ENCODE data around the gene ST6GAL2. TPM values are rescaled to one million over a fixed set of nuclear protein-coding genes. Genes with fewer than 3 reads are reported as not detected.

Gene ST6GAL2
- total RNA-seq, 1 donor from 2014 or later = 19.4 TPM

DNA sequence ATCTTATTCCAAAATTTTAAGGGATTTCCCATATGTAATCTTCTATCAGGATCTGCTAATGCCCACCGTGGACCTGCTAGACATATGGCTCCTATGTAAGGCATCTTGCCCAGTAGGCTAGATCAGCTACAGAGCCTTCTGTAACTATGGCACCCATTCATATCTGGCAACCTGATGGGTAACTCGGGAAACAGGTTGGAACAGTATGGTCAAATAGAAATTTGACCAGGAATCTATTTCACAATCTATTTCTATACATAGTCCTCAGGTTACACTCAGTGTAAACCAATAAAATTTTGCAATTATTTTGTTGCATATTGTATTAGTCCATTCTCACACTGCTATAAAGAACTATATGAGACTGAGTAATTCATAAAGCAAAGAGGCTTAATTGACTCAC lies 93.3 kb downstream of the ST6GAL2 start:
- no peaks in the 10 kb centered on the region for H3K27me3 Mint-ChIP-seq (ENCODE audit: low read depth)
- H3K4me3 Mint-ChIP-seq = no peak overlapping the region
- no peaks in the 10 kb centered on the region for H3K36me3 Mint-ChIP-seq
- peaks cover 14% of the 10 kb centered on the region for H3K9me3 Mint-ChIP-seq
- no peak for DNase-seq (ENCODE audit: low spot score in 2 of 2, unreplicated experiment in 2 of 2)
- H3K27ac Mint-ChIP-seq = no peak overlapping the region
- H3K4me1 Mint-ChIP-seq = no peaks in the 10 kb centered on the region
- TF ChIP-seq, protein P1, sequence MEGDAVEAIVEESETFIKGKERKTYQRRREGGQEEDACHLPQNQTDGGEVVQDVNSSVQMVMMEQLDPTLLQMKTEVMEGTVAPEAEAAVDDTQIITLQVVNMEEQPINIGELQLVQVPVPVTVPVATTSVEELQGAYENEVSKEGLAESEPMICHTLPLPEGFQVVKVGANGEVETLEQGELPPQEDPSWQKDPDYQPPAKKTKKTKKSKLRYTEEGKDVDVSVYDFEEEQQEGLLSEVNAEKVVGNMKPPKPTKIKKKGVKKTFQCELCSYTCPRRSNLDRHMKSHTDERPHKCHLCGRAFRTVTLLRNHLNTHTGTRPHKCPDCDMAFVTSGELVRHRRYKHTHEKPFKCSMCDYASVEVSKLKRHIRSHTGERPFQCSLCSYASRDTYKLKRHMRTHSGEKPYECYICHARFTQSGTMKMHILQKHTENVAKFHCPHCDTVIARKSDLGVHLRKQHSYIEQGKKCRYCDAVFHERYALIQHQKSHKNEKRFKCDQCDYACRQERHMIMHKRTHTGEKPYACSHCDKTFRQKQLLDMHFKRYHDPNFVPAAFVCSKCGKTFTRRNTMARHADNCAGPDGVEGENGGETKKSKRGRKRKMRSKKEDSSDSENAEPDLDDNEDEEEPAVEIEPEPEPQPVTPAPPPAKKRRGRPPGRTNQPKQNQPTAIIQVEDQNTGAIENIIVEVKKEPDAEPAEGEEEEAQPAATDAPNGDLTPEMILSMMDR (IDR thresholded peaks at IDR 0.05; ENCODE audit: unreplicated experiment) = no peak

DNA sequence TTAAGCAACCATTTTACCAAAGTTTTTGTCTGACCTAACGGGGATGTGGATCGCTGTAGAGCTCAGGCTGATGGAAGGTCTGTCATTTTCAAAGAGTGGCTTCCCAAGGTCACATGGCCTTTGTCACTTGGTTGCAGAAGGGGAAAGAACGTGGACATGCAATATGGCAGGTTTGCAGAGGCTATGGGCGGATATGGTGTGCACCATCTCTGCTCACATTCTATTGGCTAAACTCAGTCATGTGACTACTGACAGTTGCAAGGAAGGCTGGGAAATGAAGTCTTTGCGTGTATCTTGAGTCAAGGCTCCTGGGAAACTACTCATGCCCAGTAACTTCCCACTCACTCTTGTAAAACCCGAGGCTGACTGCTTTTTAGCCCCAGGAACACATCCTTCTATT lies 96.8 kb downstream of the ST6GAL2 start:
- H3K27ac Mint-ChIP-seq = no peak overlapping the region
- TF ChIP-seq, protein P1 (IDR thresholded peaks at IDR 0.05; ENCODE audit: unreplicated experiment) = no peak
- no peaks in the 10 kb centered on the region for H3K4me1 Mint-ChIP-seq
- DNase-seq (ENCODE audit: low spot score in 2 of 2, unreplicated experiment in 2 of 2) = no peak
- no peak overlapping the region for H3K4me3 Mint-ChIP-seq
- H3K36me3 Mint-ChIP-seq = no peaks in the 10 kb centered on the region
- H3K9me3 Mint-ChIP-seq = peaks cover 14% of the 10 kb centered on the region
- H3K27me3 Mint-ChIP-seq (ENCODE audit: low read depth) = no peaks in the 10 kb centered on the region

DNA sequence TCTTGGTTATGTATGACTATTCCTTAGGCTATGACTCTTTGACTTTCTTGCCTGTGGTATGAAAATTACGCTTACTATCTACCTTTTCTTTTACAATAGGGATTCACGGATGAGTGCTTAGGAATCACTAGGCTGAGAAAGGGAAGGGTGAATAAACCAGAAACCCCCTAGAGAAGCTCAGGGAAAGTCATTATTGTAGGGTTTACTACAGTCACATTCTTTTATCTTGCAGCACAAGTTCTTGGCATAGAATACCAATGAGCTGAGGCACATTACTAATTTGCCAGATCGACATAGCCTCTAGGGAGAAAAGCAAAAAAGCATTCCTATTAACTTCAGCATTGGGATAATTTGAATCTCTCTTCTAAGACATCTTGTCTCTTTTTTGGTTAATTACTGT lies 103.3 kb downstream of the ST6GAL2 start:
- DNase-seq (ENCODE audit: low spot score in 2 of 2, unreplicated experiment in 2 of 2) = no peak
- Mint-ChIP-seq H3K9me3 (peaks cover 12% of the 10 kb centered on the region), H3K27ac (no peak overlapping the region), H3K4me1 (no peaks in the 10 kb centered on the region), H3K4me3 (no peak overlapping the region), H3K36me3 (no peaks in the 10 kb centered on the region), H3K27me3 (ENCODE audit: low read depth) (peaks cover 1% of the 10 kb centered on the region)
- TF ChIP-seq, protein P1 (IDR thresholded peaks at IDR 0.05; ENCODE audit: unreplicated experiment) = no peak

- no peak overlapping the region for H3K27ac Mint-ChIP-seq
Observed at GRCh38 chr2:106781196-106781595, 104.8 kb downstream of the ST6GAL2 start.

DNA sequence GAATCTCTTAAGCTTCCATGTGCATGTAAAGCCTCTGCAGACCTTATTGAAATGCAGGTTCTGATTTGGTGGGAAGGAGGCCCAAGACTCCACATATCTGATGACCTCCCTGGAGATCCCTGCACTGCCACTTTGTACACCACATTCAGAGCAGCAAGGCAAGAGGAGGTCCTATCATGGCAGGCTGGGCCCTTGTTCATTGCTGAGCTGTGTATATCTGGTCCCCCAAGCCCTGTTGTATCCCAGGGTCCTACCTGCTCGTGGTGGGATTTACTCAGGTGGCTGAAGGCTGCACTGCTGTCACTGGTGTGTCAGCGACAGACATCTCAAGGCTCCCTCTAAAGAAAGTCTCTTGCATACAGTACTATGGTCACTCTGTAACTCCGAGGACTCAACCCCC lies 114.2 kb downstream of the ST6GAL2 start:
- peaks cover 3% of the 10 kb centered on the region for H3K9me3 Mint-ChIP-seq
- DNase-seq (ENCODE audit: low spot score in 2 of 2, unreplicated experiment in 2 of 2) = no peak
- H3K27ac Mint-ChIP-seq = no peak overlapping the region
- no peak overlapping the region for H3K4me3 Mint-ChIP-seq
- H3K4me1 Mint-ChIP-seq = no peaks in the 10 kb centered on the region
- TF ChIP-seq, protein P1 (IDR thresholded peaks at IDR 0.05; ENCODE audit: unreplicated experiment) = no peak
- H3K27me3 Mint-ChIP-seq (ENCODE audit: low read depth) = no peaks in the 10 kb centered on the region
- H3K36me3 Mint-ChIP-seq = no peaks in the 10 kb centered on the region

More at GRCh38 chr2:106781196-106781595, 104.8 kb downstream of the ST6GAL2 start:
- TF ChIP-seq, protein P1 (IDR thresholded peaks at IDR 0.05; ENCODE audit: unreplicated experiment) = no peak
- no peak for DNase-seq (ENCODE audit: low spot score in 2 of 2, unreplicated experiment in 2 of 2)
- Mint-ChIP-seq H3K4me3 (no peak overlapping the region), H3K36me3 (no peaks in the 10 kb centered on the region), H3K9me3 (peaks cover 15% of the 10 kb centered on the region), H3K4me1 (no peaks in the 10 kb centered on the region), H3K27me3 (ENCODE audit: low read depth) (peaks cover 1% of the 10 kb centered on the region)

DNA sequence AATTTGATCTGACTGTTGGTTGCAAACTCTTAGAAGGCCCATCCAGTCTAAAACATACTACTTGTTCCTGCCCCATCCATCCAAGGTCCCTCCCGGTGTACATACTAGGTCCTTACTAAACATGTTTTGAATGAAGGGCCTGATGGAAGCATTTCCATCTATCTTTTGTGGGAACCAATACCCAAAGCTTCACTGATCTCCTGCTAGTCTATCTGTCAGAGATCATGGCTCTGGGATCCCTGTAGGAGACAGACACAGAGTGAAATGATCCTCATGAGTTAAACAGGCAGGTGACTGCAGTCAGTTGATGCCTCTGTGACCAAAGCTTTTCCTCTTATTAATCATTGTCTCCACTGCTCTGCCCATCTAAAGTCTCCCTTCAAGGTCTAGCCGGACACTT lies 115.0 kb downstream of the ST6GAL2 start:
- no peak overlapping the region for H3K27ac Mint-ChIP-seq
- H3K4me1 Mint-ChIP-seq = no peaks in the 10 kb centered on the region
- H3K27me3 Mint-ChIP-seq (ENCODE audit: low read depth) = no peaks in the 10 kb centered on the region
- DNase-seq (ENCODE audit: low spot score in 2 of 2, unreplicated experiment in 2 of 2) = no peak
- TF ChIP-seq, protein P1 (IDR thresholded peaks at IDR 0.05; ENCODE audit: unreplicated experiment) = no peak
- H3K4me3 Mint-ChIP-seq = no peak overlapping the region
- H3K36me3 Mint-ChIP-seq = no peaks in the 10 kb centered on the region
- H3K9me3 Mint-ChIP-seq = no peaks in the 10 kb centered on the region

Data from mesothelial cell of epicardium (in vitro differentiated cells).